Measurements from ENCODE around the gene SORBS2.

SORBS2 gene

DNA sequence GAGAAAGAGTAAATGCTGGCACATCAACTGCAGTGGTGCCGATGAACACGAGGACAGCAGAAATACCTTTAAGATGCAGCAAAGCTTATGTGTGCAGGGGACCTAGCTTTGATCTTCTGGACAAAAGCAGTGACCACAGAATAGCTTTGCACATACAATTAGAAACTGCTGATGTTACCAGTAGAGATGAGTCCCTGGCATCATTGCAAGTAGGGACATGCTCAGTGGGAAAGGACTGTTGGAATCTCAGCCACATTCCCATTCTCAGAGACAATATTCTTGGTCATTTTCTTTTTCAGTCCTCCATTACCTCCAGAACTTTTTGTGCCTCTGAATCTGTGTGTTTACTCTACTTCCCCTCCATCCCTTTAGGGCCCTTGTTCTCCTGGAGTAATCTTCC, 259.7 kb downstream of the SORBS2 start:
- no peaks in the 10 kb centered on the region for H3K27me3 ChIP-seq (ENCODE audit: insufficient read depth, low read length)
- H3K36me3 ChIP-seq (ENCODE audit: insufficient read depth, low read depth, low read length): no peaks in the 10 kb centered on the region
- no peaks in the 10 kb centered on the region for H3K4me1 ChIP-seq (ENCODE audit: insufficient read depth, low read length)
- no peaks in the 10 kb centered on the region for H3K9me3 ChIP-seq (ENCODE audit: insufficient read depth, low read depth, low read length)
- no peak overlapping the region for H3K9ac ChIP-seq (ENCODE audit: low read depth, low read length)
- H3K4me3 ChIP-seq (ENCODE audit: low read length): no peak overlapping the region
- H3K27ac ChIP-seq (ENCODE audit: low read length): no peak overlapping the region

DNA sequence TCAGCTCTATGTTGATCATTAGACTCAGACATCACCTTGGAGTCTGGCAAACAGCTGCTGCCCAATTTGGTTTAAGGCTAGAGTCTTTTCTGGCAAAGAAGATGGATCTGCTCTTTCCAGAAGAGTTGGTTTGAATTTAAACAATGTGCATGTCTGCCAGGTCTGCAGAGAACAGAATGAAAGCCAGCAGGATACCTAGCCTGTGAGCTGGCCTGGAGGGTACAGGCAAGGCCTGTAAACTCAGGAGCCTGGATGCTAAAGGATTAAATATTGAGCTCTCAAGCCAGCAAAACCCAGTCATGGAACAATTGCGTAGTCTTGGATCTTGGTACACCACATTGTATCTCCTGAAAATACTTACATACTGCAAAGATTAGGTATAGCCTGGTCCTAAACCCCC, 261.1 kb downstream of the SORBS2 start:
- H3K4me1 ChIP-seq (ENCODE audit: insufficient read depth, low read length): no peaks in the 10 kb centered on the region
- H3K27ac ChIP-seq (ENCODE audit: low read length): no peak overlapping the region
- H3K9ac ChIP-seq (ENCODE audit: low read depth, low read length): no peak overlapping the region
- no peaks in the 10 kb centered on the region for H3K36me3 ChIP-seq (ENCODE audit: insufficient read depth, low read depth, low read length)
- H3K9me3 ChIP-seq (ENCODE audit: insufficient read depth, low read depth, low read length): no peaks in the 10 kb centered on the region
- H3K4me3 ChIP-seq (ENCODE audit: low read length): no peak overlapping the region
- H3K27me3 ChIP-seq (ENCODE audit: insufficient read depth, low read length): no peaks in the 10 kb centered on the region

DNA sequence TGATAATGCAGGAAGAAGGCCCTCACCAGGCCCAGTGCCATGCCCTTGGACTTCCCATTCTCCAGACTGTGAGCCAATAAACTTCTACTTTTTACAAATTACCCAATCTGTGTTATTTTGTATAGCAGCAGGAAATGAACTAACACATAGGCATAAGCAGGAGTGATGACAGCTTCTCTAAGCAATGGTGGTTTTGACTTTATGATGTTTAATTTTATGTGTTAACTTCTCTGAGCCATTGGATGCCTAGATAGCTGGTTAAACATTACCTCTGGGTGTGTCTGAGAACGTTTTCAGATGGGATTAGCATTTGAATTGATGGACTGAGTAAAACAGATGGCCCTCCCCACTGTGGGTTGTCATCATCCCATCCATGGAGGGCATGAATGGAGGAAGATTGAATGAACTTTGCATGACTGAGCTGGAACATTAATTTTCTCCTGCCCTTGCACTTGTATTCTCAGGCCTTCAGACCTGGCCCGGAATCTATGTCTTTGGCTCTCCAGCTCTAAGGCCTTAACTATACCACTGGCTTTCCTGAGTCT, 262.8 kb downstream of the SORBS2 start:
- Histone ChIP-seq H3K27me3 (ENCODE audit: insufficient read depth, low read length) (no peaks in the 10 kb centered on the region), H3K4me3 (ENCODE audit: low read length) (no peak overlapping the region), H3K9me3 (ENCODE audit: insufficient read depth, low read depth, low read length) (no peaks in the 10 kb centered on the region), H3K9ac (ENCODE audit: low read depth, low read length) (no peak overlapping the region), H3K4me1 (ENCODE audit: insufficient read depth, low read length) (no peaks in the 10 kb centered on the region), H3K27ac (ENCODE audit: low read length) (no peak overlapping the region), H3K36me3 (ENCODE audit: insufficient read depth, low read depth, low read length) (no peaks in the 10 kb centered on the region)

DNA sequence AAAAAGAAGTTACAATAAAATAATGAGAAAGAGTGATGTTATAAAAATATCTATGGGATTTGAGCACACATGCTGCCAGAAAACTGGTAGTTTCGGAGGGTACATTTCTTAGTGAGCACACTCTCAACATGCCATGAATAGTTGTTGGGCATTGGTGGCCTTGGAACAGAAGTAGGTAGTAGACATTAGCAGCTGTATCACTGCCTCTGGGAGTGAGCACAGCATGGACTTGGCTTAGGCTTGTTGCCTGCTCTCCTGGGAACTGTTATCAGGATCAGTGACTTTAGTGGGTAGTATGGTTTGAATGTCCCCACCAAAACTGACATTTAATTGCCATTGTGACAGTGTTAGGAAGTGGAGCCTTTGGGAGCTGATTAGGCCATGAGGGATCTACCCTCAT, 263.4 kb downstream of the SORBS2 start:
- H3K4me3 ChIP-seq (ENCODE audit: low read length): no peak overlapping the region
- no peak overlapping the region for H3K9ac ChIP-seq (ENCODE audit: low read depth, low read length)
- H3K4me1 ChIP-seq (ENCODE audit: insufficient read depth, low read length): no peaks in the 10 kb centered on the region
- no peaks in the 10 kb centered on the region for H3K36me3 ChIP-seq (ENCODE audit: insufficient read depth, low read depth, low read length)
- no peaks in the 10 kb centered on the region for H3K9me3 ChIP-seq (ENCODE audit: insufficient read depth, low read depth, low read length)
- no peak overlapping the region for H3K27ac ChIP-seq (ENCODE audit: low read length)
- H3K27me3 ChIP-seq (ENCODE audit: insufficient read depth, low read length): no peaks in the 10 kb centered on the region

DNA sequence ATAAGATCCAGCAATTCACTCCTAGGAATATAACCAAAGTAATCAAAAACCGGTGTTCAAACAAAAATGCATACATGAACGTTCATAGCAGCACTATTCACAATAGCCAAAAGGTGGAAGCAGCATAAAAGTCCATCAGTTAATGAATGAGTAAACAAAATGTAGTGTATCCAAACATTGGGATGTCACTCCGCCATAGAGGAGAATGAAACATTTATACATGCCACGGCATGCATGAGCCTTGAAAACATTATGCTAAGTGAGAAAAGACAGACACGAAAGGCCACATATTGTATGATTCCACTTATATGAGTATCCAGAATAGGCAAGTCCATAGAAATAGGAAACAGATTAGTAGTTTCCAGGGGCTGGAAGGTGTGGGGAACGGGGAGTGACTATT, 265.7 kb downstream of the SORBS2 start:
- H3K36me3 ChIP-seq (ENCODE audit: insufficient read depth, low read depth, low read length): no peaks in the 10 kb centered on the region
- no peaks in the 10 kb centered on the region for H3K9me3 ChIP-seq (ENCODE audit: insufficient read depth, low read depth, low read length)
- H3K27ac ChIP-seq (ENCODE audit: low read length): no peak overlapping the region
- no peak overlapping the region for H3K4me3 ChIP-seq (ENCODE audit: low read length)
- no peak overlapping the region for H3K9ac ChIP-seq (ENCODE audit: low read depth, low read length)
- H3K27me3 ChIP-seq (ENCODE audit: insufficient read depth, low read length): peaks cover 8% of the 10 kb centered on the region; the same call in 1 of the 2 replicates
- H3K4me1 ChIP-seq (ENCODE audit: insufficient read depth, low read length): no peaks in the 10 kb centered on the region

DNA sequence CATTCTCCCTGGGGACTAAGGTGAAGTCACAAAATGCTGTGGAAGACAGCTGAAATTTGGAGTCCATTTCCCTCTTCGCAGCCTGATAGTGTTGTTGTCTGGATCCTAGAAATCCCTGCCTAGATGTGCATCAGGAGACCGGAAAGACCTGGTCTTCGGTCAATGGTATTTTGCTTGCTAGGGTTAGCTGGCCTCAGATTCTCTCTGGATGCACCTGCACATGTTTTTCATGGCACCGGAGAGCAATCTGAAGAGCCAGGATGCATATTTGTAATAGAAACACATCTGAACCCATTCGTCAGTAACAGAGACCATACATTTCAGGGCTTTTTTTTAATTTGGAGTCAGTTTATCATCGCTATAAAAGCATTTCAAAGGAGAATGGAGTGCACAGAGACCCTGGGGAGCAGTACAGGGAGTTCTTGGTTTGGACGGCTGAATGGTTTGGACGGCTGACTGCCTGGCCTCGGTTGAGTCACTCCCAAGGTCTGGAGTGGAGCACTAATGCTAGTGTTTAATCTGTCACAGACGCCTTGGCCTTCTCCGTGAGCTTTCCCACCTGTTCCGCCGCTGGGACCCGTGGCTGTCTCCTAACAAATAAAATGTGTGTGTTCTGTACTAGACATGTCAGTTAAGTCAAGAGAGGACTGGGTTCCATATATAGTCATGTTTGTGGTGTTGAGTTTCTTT, 269.2 kb downstream of the SORBS2 start:
- no peak overlapping the region for H3K27ac ChIP-seq (ENCODE audit: low read length)
- no peaks in the 10 kb centered on the region for H3K4me1 ChIP-seq (ENCODE audit: insufficient read depth, low read length)
- H3K27me3 ChIP-seq (ENCODE audit: insufficient read depth, low read length): peaks cover 24% of the 10 kb centered on the region; the same call in 1 of the 2 replicates
- no peaks in the 10 kb centered on the region for H3K36me3 ChIP-seq (ENCODE audit: insufficient read depth, low read depth, low read length)
- H3K9ac ChIP-seq (ENCODE audit: low read depth, low read length): no peak overlapping the region
- no peaks in the 10 kb centered on the region for H3K9me3 ChIP-seq (ENCODE audit: insufficient read depth, low read depth, low read length)
- H3K4me3 ChIP-seq (ENCODE audit: low read length): no peak overlapping the region

DNA sequence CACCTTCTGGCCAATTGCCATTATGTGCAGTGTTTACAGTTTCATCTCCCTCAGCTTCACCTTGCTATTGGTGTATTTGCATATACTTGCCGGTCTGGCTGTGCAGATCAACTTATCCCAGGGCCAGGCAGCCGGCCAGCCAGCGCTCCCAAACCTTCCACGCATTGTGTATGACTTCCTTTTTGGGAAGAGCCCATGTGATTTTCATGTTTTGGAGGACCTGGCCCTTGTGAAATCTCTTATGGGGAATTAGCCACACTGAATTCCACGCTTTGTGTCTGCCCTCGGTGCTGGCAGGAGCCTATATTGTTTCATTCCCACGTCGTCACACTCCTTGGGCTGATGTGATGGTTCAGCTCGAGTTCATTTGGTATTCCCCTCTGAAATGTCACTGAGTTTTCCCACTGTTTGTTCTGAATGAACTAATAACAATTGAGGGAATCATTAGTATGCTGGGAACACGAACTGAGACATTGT, 270.7 kb downstream of the SORBS2 start:
- no peaks in the 10 kb centered on the region for H3K9me3 ChIP-seq (ENCODE audit: insufficient read depth, low read depth, low read length)
- no peaks in the 10 kb centered on the region for H3K36me3 ChIP-seq (ENCODE audit: insufficient read depth, low read depth, low read length)
- H3K4me1 ChIP-seq (ENCODE audit: insufficient read depth, low read length): 0 out of 2 replicates have a peak, but pooled peaks cover under 1% of the 10 kb centered on the region
- no peak overlapping the region for H3K9ac ChIP-seq (ENCODE audit: low read depth, low read length)
- peaks cover 30% of the 10 kb centered on the region for H3K27me3 ChIP-seq (ENCODE audit: insufficient read depth, low read length)
- no peak overlapping the region for H3K27ac ChIP-seq (ENCODE audit: low read length)
- no peak overlapping the region for H3K4me3 ChIP-seq (ENCODE audit: low read length)

DNA sequence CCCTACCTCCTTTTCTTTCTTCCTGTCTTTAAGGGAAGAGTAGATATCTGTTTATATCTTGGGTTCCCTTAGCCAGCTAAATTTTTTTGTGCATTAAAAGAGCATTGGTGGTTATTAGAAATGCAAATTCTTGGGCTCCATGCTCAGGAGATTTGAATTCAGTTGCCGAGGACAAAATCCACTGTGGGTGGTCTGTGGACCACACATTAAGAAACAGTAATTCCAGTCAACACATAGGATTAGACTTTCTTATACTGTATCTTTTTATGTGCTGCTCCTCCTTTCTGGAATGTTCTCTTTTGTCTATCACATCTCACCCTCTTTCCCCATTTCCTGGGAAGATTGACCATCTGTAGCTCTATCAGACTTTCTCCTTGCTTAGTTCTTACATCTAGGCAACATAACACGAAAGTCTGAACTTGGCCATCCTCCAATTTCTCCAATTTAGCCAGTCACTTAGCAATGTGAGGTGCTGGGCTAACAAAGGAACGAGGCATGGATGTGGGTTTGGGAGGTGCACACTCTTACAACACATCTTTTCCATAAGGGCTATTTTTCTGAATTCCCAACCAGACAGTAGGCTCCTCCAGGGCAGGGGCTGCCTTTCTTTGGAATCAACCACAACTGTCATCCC, 271.4 kb downstream of the SORBS2 start:
- no peak overlapping the region for H3K9ac ChIP-seq (ENCODE audit: low read depth, low read length)
- no peaks in the 10 kb centered on the region for H3K36me3 ChIP-seq (ENCODE audit: insufficient read depth, low read depth, low read length)
- peaks cover 36% of the 10 kb centered on the region for H3K27me3 ChIP-seq (ENCODE audit: insufficient read depth, low read length)
- H3K27ac ChIP-seq (ENCODE audit: low read length): no peak overlapping the region
- H3K4me1 ChIP-seq (ENCODE audit: insufficient read depth, low read length): peaks cover 5% of the 10 kb centered on the region; the same call in 1 of the 2 replicates
- H3K9me3 ChIP-seq (ENCODE audit: insufficient read depth, low read depth, low read length): no peaks in the 10 kb centered on the region
- no peak overlapping the region for H3K4me3 ChIP-seq (ENCODE audit: low read length)

DNA sequence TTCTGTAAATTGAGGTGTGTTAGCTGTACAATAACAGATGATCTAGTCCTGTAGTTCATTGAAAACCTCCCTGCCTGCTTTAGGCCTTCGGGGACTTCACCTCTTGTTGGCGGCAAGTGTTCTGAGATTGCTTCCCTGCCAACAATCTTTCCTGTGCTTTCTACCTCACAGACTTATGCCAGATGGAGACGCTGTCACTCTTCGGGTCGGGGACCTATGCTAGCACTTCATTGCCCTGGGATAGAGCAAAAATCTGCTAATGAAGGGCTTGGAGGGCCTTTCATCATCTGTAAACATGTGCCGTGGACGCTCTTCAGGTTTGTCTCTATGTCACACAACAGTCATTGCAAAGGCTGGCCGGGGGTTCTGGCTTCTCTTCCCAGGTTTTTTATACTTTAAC, 272.0 kb downstream of the SORBS2 start:
- H3K36me3 ChIP-seq (ENCODE audit: insufficient read depth, low read depth, low read length): no peaks in the 10 kb centered on the region
- H3K27ac ChIP-seq (ENCODE audit: low read length): no peak overlapping the region
- H3K4me1 ChIP-seq (ENCODE audit: insufficient read depth, low read length): peaks cover 5% of the 10 kb centered on the region; the same call in 1 of the 2 replicates
- H3K27me3 ChIP-seq (ENCODE audit: insufficient read depth, low read length): peaks cover 37% of the 10 kb centered on the region
- H3K9me3 ChIP-seq (ENCODE audit: insufficient read depth, low read depth, low read length): no peaks in the 10 kb centered on the region
- H3K9ac ChIP-seq (ENCODE audit: low read depth, low read length): no peak overlapping the region
- no peak overlapping the region for H3K4me3 ChIP-seq (ENCODE audit: low read length)

DNA sequence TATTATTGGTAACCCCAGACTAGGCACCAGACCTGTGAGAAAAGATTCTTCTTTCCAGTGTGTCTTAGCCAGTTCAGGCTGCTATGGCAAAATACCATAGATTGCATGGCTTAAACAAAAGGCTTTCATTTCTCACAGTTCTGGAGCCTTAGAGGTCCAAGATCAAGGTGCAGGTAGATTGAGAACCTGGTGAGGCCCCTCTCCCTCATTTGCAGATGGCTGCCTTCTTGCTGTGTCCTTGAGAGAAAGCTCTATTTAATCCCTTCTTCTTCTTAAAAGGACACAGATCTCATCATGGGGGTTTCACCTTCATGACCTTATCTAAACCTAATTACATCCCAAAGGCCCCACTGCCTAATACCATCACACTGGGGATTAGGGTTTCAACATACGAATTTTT, 273.2 kb downstream of the SORBS2 start:
- Histone ChIP-seq H3K4me3 (ENCODE audit: low read length) (no peak overlapping the region), H3K36me3 (ENCODE audit: insufficient read depth, low read depth, low read length) (no peaks in the 10 kb centered on the region), H3K9me3 (ENCODE audit: insufficient read depth, low read depth, low read length) (no peaks in the 10 kb centered on the region)

DNA sequence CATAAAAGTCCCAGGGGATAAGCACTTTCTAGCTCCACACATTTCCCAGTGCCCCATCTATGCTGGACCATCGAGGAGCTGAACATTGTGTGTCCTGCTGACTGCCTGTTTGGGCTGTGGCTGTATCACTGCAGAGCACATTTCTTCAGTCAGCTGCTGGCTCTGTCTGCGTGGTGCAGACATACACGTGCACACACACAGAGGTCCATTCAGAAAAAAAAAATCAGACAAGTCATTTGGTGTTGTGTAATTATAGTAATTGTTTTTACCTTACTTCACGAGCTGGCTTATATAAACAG, 275.6 kb downstream of the SORBS2 start:
- H3K9me3 ChIP-seq (ENCODE audit: insufficient read depth, low read depth, low read length): no peaks in the 10 kb centered on the region
- no peaks in the 10 kb centered on the region for H3K36me3 ChIP-seq (ENCODE audit: insufficient read depth, low read depth, low read length)
- peaks cover 5% of the 10 kb centered on the region; the same call in 1 of the 2 replicates for H3K4me1 ChIP-seq (ENCODE audit: insufficient read depth, low read length)
- no peak overlapping the region for H3K4me3 ChIP-seq (ENCODE audit: low read length)
- H3K27ac ChIP-seq (ENCODE audit: low read length): no peak overlapping the region
- H3K27me3 ChIP-seq (ENCODE audit: insufficient read depth, low read length): peaks cover 38% of the 10 kb centered on the region
- no peak overlapping the region for H3K9ac ChIP-seq (ENCODE audit: low read depth, low read length)

More for the DNA sequence above, 273.2 kb downstream of the SORBS2 start:
- H3K27me3 ChIP-seq (ENCODE audit: insufficient read depth, low read length): peaks cover 45% of the 10 kb centered on the region
- H3K9ac ChIP-seq (ENCODE audit: low read depth, low read length): no peak overlapping the region
- H3K4me1 ChIP-seq (ENCODE audit: insufficient read depth, low read length): peaks cover 5% of the 10 kb centered on the region; the same call in 1 of the 2 replicates
- no peak overlapping the region for H3K27ac ChIP-seq (ENCODE audit: low read length)

Measured in iPS-20b (cell line).